NCI-H1436 treated with DMSO at 0.1 percent for 48 hours (cell line): Measurements from ENCODE around the gene FBLN2.

Experiments
- DNase-seq: peaks from one replicate; lab custom pipeline; 2025; lab: John Stamatoyannopoulos, UW

The FBLN2 gene

DNA sequence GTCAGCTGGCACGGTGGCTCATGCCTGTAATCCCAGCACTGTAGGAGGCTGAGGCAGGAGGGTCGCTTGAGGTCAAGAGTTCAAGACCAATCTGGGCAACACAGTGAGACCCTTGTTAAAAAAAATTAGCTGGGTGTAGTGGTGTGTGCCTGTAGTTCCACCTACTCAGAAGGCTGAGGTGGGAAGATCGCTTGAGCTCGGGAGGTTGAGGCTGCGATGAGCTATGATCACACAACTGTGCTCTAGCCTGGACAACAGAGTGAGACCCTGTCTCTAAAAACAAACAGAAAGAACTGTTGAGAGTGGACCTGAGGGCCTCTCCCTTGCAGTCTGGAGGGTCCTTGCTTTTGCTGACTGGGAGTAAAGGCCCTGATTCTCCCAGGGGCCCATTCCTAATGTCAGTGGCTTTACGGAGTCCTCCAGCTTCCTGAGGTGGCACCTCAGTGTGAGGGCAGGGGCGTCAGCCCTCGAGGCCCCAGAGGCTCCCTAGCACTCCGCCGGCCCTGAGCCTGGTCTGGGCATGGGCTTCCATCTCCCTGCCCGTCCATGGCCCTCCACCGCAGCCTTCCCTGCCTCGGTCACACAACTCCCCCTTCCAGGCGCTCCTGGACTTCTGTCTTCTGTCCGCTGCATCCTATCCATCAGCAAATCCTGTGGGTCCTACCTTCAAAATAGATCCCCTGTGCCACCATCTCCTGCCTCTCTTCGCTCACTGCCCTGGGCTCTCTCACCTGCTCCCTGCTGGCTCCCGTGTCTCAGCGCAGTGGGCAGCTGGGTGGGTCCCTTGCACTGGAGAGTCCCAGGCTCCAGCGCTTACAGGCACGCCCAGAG lies 19.0 kb downstream of the FBLN2 start:
- no peak for DNase-seq

DNA sequence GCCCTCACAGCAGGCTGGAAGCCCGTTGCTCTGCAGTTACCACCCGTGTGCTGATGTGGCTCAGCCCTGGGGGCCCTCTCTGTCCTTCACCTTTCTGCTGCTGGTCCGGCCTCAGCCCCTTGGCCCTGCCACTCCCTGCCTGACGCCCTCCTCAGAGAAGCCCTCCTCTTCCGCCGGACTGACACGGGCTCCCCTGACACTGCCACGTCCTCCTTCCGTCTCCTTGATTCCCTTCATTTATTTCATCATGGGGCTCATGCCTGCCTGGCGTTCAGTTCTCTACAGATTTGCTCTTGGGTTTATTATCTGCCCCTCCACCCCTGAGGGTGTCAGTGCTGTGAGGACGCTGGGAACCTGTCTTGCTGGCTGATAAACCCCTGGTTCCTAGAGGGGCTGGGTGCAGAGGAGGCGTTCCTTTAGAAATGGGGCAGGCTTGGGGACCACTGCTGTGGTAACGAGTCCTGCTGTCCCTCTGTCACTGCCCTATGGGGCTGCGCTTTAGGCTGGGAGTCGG lies 19.6 kb downstream of the FBLN2 start:
- DNase-seq, result no peak

DNA sequence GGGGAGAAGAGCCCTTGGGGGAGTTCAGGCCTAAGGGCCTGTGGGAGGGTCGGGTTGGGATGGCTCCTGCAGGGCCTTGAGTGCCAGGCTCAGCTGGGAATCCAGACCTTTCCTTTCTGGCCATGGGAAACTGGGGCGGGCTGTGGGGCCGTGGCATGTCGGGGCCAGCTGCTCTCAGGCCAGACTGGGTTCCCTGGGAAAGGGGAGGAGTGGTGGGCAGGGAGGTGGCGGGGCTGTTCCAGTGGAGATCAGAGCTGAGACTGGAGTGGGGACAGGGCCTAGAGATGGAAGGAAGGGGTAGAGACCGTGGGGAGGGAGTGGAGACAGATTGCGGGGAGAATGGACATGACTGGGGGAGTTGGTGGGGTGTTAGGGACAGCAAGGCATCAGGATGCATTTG lies 20.3 kb downstream of the FBLN2 start:
- no peak for DNase-seq

DNA sequence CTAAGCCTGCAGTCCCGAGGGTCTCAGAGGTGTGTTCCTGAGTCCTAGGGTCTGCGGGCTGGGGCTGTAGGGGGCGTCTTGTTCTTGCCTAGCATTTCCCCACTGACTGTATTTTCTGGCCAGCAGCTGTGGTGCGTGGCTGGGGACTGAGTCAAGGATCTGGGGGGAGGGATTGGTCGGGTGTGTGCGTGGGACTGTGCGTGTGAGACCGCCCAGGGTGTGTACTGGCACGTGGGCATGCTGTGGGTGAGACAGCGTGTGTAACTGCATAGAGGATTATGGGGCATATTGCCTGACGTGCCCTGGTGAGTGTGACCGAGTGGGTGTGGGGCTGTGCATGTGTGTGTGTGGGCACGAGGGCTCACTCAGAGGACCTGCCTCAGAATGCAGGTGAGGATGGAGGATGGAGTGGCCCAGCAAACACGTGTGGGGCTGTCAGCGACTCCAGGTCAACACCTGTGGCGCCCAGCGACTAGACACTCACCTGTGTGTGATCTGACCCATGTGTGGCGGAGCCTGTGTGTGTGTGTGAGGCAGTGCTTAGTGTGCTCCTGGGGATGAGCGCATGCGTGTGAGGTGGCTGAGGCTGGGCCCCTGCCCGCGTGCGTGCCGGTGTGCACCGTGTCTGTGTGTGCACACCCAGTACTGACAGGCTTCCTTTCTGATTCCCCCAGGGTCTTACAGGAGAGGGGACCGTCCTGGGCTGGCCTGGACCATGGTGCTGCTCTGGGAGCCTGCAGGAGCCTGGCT lies 20.9 kb downstream of the FBLN2 start:
- no peak for DNase-seq

DNA sequence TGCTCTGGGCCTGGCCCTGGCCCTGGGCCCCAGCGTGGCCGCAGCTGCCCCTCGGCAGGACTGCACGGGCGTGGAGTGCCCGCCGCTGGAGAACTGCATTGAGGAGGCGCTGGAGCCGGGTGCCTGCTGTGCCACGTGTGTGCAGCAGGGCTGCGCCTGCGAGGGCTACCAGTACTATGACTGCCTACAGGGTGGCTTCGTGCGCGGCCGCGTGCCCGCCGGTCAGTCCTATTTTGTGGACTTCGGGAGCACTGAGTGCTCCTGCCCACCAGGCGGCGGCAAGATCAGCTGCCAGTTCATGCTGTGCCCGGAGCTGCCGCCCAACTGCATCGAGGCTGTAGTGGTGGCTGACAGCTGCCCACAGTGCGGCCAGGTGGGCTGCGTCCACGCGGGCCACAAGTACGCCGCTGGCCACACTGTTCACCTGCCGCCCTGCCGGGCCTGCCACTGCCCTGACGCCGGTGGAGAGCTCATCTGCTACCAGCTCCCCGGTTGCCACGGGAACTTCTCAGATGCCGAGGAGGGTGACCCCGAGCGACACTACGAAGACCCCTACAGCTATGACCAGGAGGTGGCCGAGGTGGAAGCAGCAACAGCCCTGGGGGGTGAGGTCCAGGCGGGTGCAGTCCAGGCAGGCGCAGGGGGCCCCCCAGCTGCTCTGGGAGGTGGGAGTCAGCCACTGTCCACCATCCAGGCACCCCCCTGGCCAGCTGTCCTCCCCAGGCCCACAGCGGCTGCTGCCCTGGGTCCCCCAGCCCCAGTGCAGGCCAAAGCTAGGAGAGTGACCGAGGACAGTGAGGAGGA lies 21.7 kb downstream of the FBLN2 start:
- DNase-seq, result no peak

DNA sequence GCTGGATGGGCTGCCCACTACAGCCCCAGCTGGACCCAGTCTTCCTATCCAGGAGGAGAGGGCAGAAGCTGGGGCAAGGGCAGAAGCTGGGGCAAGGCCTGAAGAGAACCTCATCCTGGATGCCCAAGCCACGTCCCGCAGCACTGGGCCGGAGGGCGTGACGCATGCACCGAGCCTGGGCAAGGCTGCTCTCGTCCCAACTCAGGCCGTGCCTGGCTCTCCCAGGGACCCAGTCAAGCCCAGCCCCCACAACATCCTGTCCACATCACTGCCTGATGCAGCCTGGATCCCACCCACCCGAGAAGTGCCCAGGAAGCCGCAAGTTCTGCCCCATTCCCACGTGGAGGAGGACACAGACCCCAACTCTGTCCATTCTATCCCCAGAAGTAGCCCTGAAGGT lies 22.3 kb downstream of the FBLN2 start:
- no peak for DNase-seq

DNA sequence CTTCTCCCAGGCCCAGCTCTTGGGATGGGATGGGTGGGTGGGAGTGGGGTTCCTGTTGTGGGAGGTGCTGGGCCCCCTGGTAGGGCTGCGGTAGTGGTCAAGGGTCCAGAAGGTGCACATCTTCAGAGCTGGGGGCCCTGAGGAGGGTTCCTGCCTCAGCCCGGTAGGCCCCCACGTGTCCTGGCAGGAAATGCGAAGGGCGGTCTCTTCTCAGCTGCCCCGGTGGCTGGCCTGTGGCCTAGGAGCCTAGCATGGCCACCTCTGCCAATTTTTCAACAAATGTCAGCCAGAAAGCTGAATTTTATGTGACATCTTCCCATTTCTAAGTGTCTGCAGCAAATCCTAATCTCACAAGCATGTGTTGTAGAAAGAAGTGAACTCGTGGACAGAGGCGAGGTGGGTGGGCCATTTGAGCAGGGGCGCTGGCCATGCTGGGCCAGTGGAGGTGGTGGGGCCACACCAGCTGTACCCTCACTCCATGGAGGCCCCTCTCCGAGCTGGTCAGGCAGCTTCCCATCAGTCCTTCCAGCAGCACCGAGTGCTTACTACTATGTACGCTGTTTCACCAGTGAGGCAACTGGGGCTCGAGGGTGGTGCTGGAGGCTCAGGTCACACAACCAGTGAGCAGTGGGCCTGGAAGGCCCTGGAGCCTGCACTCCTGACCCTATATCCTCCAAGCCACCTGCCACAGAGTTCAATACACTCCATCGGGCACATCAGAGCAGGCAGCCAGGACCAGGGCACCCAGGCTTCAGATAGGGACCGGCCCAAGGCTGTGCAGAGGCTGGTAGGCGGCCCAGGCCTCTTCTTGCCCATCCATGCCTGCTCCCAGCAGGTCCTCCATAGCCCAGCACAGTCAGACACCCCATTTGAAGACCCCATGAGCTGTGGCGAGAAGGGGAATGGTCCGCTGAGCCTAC lies 23.2 kb downstream of the FBLN2 start:
- no peak for DNase-seq

DNA sequence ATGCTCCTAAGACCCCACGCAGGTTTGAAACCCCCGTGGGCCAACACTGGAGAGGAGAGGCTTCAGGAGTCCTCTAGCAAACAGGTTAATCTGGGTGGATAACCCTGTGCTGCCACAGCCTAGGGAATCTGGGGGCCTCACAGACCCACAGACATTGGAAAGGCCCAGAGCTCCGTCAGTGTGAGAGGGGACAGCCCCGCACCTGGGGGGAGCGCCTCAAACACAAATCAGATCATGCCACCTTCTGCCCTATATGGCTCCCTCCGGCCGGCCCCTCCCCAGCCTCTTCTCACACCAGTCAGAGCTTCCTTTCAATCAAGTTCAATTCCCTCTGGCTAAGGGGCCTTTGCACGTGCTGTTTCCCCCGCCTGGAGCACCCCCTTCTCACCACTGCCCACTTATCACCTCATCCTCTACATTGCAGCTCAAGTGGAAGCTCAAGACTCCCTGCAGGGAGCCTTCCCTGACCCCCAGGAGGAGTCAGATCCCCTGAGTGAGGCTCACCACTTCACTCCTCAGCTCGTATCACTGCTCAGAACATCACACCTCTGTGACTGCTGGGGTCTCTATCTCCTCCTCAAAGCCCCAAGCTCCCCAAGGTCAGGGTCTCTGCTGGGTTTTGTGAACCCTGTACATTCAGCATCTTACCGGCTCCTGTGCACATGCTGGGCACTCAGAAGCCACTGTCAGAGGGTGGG lies 24.1 kb downstream of the FBLN2 start:
- DNase-seq, result no peak

DNA sequence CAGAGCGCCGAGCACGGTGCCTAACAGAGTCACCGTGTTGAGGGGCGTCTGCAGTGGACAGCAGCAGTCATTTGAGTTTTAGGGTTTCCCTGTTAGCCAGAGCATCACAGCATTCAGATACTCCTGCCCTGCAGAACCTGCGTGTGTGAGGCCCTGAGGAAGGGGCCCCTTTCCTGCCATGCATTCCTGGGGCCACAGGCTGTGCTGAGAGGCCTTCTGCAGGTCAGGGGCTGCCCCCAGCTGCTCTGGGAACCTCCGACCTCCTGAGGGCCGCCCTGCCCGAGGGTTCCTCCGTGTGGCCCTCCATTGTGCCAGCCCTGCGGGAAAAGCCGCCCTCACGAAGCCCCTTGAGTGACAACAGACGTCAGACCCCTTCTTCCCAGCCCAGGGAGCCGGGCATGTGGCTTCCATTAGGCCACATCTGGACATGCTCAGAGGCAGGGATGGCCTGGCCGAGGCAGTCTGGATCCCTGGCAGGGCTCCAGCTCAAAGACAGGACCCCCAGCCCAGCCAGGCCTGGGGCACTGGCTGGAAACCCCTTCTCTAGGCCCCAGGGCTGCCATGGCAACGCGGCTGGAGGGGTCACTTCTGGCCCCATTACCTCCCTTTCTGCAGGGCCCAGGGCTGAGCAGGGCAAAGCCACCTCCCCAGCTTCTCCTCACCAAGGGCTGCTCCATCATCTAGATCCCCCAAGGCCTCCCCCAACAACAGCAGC lies 25.3 kb downstream of the FBLN2 start:
- DNase-seq, result no peak

DNA sequence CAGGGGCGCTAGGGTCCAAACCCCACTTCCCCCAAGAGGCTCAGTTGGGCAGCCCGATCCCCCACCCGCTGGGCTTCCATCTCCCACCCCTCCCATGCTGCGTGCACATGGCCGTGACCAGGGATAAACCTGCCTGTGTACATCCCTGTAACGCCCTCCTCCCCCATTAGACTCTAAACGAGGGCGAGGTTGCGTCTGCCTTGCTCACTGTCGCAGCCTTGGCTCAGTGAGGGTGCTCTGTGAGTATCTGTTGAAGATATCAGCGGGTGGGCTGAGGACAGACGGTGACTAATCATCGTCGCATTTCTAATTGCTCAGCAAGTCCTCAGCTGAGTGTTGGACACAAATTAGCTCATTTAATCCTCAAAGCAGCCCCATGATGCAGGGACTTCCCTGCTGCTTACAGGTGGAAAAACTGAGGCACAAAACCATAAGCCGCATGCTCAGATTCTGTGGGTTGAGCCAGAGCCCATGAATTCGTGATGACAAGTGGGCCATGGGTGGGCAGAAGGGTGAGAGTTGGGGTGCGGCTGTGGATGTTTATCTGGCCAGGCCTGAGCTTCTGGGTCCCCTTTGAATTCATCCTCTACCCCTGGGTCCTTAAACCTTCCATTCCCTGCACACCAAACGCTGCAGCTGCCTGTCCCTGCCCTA lies 26.0 kb downstream of the FBLN2 start:
- no peak for DNase-seq

DNA sequence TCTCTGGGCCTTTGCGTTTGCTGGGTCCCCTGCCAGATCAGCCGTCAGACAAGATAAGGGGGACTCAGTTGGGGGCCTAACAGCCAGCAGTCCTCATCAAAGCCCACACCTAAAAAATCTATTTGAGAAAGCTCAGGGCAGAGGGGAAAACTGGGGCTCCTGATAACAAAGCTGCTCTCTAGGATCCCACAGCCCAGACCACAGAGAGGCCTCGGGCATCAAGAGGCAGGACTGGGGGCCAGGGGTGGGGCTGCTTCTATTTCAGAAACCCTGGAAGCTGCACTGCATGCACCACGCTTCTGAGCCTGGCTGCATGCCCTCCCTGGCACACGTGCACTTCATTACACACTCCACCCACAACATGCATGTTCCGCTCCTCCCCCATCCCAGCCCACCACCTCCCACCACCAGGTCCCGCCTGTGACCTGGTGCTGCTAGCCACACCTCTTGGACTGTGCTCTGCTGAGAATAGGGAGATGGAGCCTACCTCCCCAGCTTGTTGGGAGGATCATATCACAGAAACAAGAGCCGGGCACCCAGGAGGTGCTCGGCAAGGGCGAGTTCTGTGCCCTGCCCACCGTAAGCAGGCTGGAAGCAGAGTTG lies 26.6 kb downstream of the FBLN2 start:
- no peak for DNase-seq

DNA sequence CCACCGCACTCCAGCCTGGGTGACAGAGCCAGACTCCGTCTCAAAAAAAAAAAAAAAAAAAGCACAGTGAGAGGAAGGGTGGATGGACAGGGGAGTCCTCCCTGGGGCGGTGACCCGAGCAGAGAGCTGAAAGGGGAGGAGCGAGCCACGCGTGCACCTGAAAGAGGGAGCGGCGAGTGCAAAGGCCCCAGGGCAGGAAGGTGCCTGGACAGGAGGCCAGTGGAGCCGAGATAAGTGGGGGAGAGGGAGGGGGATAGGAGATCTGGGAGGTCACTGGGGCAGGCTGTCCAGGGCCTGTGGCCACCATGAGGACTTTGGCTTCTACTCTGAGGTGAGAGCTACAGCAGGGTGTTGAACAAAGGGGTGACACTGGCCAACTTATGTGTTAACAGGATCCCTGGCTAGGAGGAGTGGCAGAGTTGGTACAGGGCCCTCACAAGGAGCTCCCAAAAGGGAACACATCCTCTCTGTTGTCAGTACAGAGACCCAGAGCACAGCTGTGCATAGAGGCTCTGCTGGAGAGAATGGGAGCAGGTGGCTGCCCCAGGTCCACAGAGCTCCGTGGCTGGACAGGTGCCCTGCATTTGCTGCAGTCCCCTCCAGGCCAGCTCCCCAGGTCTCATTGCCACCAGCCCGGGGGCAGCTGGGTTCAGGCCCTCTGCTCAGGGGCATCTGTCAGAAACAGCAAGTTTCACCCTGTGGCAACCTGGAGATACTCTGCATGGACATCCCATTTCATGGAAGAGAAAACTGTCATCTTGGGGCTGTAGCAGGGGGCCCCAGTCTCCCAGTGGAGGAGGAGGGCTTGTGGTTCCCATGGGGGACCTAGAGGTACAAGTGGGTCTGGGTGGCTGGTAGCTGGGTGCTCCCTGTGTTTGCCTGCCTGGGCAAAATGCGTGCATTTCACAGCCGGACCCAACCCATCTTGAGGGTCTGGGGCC lies 28.5 kb downstream of the FBLN2 start:
- no peak for DNase-seq

DNA sequence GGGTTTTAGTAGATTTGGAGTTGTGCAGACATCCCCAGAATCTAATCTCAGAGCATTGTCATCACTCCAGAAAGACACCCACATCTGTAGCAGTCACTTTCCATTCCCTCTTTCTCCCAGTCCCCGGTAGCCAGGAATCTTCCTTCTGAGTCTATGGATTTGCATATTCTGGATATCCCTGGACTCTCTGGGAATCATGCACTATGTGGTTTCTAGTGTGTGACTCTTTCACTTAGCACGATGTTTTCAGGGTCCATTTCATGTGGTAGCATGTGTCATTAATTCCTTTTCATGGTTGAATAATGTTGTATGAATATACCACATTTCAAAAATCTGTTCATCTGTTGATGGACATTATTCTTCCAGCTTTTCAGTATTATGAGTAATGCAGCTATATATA lies 29.3 kb downstream of the FBLN2 start:
- no peak for DNase-seq

DNA sequence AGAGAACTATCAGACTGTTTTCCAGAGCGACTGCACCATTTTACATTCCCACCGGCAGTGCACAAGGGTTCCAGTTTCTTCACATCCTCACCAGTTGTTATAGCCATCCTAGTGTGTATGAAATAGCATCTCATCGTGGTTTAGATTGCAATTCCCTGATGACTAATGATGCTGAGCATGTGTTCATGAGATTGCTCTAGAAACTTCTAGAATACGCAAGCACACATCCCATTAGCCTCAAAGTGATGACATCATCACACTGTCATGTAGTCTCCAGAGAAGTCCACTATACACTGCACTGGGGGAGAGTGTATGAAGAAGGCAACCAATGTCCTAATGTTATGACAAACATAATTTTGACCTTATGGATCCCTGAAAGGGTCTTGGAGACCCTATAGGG lies 30.1 kb downstream of the FBLN2 start:
- DNase-seq, result no peak

DNA sequence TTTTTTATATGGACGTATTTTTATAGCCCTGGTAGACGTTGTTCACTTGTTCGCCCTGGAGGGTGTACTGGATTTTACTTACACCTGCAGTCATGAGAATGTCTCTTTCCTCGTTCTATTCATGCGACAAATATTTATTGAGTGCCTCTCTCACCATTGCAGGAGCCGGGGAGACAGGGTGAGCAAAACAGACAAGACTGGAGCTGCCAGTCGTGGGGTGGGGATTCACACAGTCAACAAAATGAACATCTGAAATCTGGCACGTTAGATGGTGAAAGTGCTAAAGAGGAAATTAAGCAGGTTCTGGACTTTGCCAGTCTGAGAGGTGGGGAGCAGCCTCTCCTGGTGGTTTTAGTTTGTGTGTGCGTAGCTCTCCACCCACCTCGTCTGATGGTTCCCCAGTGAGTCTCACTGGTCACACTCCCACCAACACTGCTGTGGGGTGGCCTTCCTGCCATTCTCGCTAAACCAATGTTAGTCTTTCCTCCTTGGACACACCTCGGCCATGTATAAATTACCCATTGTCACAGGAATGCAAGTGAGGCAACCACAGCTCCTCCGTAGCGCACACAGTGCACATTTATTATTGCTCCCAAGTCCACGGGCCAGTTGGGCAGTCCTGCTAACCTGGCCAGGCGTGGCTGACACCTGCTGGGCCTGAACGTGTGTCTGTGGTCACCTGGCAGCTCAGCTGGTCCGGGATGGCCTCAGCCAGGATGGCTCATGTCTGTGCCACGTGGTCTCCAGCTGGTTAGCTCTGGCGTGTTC lies 31.5 kb downstream of the FBLN2 start:
- DNase-seq, result no peak

DNA sequence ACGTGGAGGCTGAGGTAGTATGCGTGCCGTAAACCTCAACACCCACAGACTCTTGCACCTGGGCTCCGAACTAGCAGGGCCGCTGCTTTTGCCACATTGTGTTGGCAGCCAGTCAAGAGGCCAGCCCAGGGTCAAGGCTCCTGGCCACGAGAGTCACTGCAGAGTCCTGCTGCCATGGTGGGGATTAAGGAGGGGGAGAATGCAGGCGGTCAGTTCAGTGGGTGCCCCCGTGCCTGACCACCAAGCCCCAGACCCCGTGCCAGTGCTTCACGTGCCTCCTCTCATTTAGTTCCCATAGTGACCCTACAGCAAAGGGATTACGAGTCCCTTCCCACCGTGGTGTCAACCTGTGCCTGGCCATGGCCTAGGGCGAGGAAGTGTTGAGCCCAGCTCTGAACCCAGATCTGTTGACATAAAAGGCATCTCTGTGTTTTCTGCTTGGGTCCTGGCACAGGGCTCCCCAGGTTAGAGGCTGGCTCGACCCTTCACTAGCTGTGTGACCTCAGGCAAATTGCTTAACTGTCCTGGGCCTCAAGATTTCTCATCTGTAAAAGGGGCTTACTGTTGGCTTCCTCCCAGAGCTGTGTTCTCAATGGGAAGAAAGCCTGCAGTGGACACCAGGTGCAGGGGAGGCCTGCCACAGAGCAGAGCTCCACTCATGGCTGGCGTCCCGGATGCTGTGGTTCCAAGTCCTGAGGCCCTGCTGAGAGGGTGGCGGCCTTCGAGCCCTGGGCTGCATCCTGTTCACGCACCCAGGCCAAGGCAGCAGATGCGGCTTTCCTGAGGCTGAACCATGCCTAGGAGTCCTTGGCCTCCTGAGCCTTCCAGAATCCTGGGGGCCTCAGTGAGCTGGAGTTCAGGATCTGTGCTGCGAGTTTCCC lies 32.8 kb downstream of the FBLN2 start:
- no peak for DNase-seq
